Renal pelvis (tissue), 4 donors: ENCODE results near the gene SLC9A9. TPM values are rescaled to one million over a fixed set of nuclear protein-coding genes. Genes with fewer than 3 reads are reported as not detected.

ENCODE experiments used
- DNase-seq: peaks from one replicate; pipeline ENCODE4 v3.0.0-alpha.2; 2013
- polyA plus RNA-seq, 3 donors: library from polyadenylated mRNA; unstranded; fragments of 120-200 nt; gene quantifications; one replicate each; pipeline ENCODE4 v1.2.1, GENCODE V29; 2013; ENCODE audit not compliant: insufficient read length in 3 of 3

Gene SLC9A9
- polyA plus RNA-seq, 3 donors = 4.2 to 5.3 (median 4.9) TPM

DNA sequence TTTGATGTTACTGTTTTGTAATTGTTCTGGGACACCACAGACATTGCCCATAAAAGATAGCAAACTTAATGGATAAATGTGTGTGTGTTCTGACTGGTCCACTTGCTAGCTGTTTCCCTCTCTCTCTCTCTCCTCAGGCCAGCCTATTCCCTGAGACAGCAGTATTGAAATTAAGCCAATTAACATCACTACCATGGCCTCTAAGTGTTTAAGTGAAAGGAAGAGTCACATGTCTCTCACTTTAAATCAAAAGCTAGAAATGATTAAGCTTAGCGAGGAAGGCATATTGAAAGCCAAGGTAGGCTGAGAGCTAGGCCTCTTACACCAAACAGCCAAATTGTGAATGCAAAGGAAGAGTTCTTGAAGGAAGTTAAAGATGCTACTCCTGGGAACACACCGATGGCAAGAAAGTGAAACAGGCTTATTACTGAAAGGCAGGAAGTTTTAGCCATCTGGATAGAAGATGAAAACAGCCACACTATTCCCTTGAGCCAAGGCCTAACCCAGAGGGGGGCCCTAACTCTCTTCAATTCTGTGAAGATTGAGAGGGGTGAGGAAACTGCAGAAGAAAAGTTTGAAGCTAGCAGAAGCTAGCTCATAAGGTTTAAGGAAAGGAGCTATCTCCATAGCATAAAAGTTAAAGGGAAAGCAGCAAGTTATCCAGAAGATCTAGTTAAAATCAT is 433.6 kb downstream of the SLC9A9 start:
- no peak for DNase-seq

DNA sequence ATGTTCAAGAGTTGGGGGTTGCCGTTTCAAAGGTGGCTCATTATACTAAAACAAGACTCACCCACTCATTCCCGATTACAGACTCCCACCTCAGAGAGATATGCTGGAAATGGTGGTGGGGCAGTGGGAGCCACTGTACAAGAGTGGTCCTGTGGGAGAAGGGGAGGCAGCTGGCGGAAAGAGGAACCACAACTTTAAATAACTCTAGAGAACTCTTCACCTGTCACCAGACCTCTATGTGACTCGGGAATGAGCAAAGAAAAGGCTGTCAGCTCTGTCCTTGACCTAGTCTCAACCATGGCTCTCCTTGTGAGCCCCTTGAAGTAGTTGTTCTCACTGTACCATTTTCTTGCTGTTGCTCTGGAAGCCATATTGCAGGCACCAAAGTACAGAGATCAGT is 434.9 kb downstream of the SLC9A9 start:
- no peak for DNase-seq

DNA sequence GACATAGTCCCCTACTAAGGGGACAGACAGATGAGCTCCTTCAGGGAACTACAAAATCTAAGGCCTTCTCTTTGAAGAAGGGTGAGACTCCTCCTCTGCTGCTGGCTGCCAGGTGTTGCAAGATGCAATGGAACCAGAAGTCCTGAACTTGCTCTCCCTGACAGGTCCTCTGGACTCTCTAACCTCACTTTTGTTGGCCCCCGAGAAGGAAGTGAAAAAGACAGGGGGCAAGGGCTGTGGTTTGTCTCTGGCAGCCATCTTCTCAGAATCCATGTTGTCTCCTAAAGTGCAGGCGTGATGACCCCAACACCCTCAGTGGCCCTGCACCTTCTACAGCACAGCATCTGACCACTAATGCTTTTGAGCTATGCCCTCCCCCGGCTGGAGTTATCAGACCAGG is 436.2 kb downstream of the SLC9A9 start:
- no peak for DNase-seq

DNA sequence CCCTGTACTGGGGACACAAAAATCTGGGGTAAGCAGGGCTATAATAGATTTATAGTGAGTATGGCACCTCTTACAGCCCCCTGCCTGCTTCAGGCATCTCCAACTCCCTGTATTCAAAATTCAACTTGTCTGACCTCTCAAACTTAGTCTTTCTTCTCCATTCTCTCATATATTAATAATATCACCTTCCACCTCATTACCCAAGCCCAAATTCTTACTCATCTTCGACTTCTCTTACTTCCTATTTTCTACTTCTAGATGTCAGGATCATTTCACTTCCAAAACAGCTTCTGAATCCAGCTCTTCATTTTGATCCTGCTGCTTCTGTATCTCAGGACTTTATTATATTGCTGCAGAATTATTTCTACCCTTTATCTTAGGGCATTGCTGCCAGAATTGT is 438.0 kb downstream of the SLC9A9 start:
- no peak for DNase-seq

DNA sequence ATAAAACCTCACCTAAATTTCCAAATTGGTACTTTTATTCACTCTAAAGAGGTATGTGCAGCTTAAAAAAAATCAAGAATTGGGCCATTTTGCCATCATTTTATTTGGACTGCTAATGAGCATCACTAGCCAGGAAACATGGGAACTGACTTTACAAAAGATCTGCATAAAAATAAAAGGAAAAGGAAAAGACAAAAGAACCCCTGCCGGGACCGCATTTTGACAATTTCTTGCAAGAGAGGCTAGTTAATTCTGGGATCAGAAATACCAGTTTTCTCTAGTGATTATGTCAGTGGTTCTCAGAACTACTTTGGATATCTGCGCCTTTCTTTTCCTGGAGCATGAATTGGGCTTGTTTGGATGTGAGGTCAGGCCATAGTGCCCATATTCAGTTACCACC is 439.5 kb downstream of the SLC9A9 start:
- no peak for DNase-seq

DNA sequence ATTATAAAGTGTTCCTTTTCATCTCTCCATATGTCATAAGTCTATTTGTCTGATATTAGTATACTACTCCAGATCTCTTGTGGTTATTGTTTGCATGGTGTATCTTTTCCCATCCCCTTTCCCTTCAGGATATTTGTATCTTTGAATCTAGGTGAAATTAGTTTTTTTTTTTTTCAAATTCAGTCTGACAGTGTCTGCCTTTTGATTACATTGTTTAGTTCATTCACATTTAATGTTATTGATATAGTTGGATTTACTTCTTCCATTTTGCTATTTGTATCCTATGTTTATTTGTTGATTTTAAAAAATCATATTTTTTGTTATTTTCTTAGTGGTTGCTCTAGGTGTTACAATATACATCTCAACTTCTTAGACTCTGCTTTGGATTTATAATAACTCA is 445.7 kb downstream of the SLC9A9 start:
- no peak for DNase-seq

DNA sequence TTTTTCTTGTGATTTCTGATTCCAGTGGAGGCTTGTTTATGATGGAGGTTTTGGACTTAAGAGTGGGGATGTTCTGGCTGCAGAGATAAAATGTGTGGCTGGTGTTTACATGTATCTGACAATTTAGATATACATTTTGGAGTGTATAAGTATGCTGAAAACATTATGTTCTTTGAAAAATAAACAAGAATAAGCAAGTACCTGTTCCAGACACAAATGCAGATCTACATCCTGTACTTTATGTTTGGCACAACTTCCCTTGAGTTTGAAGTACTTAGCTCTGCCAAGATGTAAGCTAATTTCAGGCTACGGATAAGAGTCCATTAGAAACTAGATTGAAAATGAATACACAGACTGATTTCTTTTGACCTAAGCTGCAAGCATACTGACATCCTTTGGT is 451.5 kb downstream of the SLC9A9 start:
- no peak for DNase-seq

DNA sequence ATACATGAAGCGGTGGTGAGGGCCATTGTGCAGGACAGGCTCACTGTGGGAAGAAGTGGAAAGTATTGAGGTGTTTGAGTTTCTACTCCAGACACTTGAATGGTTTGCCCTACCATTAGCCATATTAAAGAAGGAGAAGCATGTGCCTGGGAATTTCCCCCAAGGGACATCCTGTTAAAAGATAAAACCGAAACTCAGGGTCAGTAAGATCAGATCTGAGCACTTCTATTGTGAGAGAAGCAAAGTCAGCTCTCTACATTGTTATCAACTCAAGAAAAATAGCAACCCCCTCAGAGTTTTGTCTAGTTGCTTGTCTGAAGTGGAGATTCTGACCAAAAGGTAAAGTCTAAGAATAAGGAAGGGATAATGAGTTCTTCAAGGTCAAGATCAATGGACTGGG is 458.9 kb downstream of the SLC9A9 start:
- DNase-seq = no peak

DNA sequence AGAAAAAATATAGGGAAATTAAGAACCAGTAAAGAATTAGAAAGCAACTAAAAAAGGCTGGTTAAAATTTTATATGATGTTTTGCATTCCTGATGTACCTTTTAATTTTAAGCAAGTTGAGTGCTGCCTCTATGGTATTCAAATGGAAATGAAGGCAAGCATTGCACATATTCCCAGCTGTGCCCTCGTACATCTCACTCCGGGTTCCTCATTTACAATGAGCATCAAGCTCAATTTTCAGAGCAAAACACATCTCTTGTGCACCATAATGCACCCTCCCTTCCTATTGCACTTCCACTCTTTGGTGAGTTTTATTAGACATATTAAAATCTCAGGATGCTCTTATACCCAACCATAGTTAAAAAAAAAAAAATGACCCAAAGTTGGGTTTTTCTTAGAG is 460.8 kb downstream of the SLC9A9 start:
- DNase-seq = no peak

DNA sequence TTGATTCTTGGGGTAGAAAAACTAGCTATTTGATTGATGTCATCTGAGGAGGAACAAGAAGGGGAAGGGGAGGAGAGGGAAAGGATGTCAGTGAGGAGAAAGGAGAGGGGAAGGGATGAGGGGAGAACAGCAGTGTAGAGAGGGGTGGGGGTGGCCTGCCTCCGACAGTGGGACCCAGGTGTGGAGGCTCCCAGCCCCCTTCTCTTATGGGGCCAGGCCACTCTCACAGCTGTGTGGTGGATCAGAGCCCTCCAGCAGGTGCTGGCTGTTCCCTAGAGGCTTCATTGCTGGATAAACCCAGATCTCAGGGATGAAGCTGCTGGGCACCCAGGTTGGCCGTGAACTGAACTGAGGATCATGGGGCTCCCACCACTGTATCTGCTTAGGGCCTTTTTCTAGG is 464.2 kb downstream of the SLC9A9 start:
- DNase-seq = no peak

DNA sequence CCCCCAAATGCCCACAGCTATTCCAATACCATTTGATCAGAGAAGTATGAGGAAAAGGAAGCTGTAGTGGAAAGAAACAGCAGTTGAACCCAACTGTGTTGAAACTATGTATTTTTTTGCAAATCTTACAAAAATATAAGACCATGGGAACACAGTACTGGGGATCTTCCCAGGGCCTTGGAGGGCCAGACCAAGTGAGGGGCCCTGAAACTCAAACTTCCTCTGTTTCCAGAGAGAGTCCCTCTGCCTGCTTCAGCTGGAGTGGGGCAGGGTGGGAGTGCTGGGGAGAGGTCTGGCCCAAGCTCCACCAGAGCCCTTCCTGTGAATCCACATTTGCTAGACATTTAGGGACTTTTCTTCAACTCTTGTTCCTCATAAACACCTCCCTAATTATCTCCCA is 464.8 kb downstream of the SLC9A9 start:
- no peak for DNase-seq

DNA sequence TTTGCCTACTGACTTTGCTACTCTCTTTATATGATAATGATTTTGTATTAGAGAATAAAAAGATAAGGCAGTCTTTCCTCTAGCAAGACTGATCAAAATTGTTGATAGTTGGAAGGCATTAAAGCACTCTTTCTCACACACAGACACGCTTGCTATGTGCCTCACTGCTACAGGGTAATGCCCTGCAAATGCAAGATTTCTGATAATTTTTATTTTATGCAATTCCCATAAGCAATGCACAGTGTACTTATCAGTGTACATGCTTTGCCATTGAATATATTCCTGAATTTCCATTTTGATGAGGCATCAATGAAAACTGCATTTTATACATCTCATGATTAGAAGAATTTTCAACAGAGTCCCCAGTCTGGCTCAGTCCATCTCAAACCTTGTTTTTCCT is 465.5 kb downstream of the SLC9A9 start:
- DNase-seq = no peak

DNA sequence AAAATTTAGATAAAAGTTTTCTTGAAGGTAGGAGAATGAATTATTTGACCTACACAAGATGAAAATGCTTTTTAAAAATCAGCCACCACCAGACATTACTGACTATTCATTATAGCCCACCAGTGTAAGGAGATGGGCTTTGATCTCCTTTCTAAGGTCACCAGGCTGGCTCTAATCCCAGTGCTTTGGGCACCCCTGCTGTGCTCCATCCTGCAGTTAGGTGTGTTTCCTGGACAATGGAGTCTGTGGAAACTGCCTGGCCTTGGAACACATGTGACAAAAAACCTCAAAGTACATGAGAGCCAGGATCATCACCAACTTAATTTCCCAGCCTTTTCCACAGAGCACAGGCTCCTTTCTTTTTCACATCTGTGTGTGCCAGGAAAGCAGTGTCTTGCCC is 467.8 kb downstream of the SLC9A9 start:
- no peak for DNase-seq

DNA sequence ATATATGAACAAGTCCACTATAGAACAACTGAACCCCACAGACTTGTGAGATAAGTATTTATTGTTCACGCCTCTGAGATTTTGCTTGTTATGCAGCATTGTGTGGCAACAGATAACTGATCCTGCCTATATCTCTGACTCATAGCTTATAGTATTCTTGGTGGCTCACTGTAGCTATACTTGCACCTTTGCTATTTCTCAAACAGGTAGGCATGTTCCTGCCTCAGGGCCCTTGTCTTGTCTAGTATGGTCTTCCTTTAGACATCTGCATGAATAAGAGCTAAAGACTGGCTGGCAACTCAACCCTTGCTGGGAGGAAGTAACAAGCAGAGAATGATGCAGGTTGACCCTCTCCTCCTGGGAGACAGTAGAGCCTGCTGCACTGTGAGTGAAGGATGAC is 472.6 kb downstream of the SLC9A9 start:
- DNase-seq = no peak

DNA sequence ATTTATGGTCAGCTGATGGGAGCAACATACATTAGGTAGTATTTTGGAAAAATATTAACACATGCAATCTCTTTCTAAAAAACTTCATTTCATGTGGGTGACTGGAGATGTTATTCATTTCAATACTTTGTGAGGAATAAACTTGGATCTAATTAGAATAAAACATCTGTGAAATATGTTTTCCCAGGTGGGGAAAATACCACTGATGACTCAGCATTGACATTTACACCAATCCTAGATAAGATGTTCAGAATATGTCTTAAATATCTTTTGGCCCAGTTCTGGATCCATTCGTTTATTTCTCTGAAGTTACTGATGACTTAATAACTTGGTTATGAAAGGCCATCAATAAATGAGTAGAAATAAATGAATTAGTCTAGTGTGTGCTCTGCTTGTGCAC is 481.1 kb downstream of the SLC9A9 start:
- DNase-seq = no peak

DNA sequence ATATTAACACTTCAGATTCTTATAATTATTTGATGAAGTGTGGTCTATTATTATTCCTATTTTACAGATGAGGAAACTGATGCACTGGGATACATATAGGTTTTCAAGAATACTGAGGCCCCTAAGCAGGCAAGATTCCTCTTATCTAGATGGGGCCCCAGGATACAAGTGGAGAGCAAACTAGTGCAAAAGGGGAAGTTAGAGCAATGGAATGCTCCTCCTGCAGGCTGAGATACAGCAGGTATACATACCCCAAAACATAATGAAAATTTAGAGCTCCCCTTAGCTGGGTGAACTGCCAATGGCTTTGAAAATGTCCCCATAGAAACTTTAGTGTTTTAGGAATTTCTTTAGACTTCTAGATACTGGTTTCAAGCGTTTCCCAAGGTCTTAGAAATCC is 481.6 kb downstream of the SLC9A9 start:
- no peak for DNase-seq

DNA sequence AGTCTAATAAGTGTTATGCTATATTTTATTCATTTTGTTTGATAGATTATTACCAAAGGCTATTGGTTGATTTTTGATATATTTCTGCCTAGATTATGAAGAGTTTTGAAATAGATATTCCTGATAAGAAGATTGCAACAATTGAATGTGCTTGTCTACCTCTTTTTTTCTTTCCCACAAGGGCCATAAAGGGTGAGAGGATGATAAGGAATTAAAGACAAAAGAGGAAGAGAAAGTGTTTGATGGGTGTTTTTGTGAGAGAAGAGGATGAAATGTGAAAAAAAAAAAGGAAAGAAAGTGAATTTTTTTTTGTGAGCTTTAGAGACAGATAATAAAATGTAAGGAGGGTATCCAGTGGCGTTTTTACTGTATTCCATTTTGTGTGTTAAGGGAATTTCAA is 484.3 kb downstream of the SLC9A9 start:
- DNase-seq = no peak

DNA sequence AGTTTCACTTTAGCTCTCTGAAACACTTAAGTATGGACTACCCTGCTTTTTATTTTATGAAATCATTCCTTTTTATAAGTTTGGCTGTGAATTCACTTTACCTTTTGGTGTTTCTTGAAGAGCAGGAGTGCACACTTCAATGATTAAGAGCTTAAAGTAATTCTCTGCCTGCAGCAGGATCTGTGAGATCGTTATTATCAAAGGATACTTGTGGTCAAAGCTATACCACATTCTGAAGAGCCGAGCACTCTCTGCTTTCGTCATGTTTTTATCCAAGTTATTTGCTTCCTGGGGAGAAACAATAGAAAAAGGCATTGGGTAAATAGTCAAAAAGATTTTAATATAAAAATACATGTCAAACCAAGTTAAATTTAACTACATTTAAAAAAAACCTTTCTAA is 485.0 kb downstream of the SLC9A9 start:
- no peak for DNase-seq

DNA sequence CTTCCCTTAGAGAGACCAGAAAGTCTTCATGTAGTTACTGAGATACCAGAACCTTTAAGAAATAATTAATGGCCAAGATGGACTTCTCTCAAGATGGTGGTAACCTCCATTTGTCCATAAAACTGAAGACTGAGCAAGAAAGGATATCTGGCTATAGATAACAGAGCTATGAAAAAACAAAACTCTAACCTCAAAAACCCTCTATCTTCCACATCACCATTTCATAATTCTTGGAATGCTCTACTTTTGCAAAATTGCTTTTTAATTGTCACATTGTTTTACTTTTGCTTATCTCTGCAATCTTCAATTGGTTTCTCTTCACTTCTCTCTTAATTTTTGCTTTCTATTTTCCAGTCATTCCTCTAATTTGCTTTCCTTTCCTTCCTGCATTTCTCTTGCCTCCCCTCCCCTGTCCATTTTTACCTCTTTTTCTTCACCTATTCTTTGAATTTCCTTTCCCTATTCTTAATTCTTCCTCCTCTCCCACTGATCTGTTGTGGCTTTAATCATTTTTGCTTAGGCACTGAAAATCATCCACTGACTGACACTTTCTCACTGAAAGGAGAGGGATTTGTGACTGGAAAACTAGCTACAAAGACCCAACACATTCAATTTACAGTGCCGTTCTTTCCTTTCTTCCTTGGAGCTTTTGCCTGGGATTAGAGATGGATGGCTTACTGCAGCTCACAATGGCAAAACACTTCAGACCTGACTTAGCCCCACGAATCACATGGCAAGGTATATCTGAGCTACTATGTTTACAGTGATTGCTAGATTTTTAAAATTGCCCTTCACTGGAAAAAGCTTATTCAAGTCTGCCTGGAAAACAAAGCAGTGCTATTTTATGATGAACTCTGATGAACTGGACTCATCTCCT is 485.9 kb downstream of the SLC9A9 start:
- no peak for DNase-seq

DNA sequence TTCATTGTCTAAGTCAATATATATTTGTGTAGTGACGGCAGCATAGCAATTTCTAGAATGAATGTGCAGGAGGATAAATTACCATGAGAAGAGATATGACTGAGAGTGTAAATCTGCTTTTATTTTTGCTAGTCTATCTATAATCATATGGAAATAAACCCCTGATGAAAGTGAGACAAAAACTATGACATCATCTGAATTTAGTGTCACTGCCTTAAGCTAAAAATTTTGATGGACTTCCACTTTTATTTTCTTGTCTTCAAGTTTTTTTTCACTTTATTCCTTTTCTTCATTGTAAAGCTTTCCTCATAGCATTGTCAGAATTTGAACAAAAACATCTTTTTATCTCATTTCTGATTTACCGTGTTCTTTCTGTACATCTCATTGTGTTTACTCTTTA is 486.7 kb downstream of the SLC9A9 start:
- no peak for DNase-seq

DNA sequence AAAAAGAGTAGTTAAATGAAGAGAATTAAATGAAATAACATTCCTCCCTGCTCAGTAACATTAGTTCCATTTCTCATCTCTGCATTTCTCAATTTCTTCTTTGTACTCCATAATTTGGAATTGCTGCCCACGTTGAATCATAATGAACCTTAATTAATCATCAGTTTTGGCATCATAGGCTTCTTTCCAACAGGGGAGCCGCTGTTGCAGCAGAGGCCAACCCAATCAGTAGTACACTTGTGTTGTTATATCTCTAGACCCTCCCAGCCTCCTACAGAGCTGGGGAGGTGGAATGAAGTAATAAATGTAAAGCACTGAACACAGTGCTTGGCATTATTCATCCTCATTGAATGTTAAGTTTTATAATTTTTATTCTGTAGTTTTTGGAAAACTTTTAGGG is 488.0 kb downstream of the SLC9A9 start:
- no peak for DNase-seq

DNA sequence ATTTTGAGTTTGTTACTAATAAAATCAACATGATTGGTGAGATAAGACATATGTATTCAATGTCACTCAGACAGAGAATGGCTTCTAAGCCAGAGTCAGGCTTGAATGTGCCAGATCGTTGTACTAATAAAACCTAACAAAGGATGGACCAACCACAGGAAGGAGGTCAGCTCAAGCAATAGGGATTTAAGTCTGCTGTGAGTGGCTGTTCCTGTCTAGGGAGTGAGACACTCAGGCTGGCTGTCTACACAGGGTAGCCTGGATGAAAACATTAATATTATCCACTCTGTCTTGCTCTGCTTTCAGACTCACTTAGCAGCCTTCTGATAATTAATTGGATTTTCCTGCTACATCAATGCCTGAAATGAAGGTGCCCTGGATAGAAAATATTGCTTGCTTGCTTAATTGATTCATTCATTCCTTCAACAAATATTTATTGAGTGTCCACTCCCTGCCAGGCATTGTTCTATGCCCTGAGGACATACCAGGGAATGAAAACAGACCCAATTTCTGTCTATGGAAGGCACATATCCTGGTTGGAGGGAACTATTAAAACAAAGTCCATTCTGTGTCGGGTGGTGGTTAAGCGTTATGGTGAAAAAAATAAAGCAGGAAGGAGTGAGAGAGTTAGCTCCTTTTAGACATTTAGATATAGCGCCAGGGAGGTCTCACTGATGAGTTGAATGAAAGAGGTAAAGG is 489.3 kb downstream of the SLC9A9 start:
- no peak for DNase-seq

DNA sequence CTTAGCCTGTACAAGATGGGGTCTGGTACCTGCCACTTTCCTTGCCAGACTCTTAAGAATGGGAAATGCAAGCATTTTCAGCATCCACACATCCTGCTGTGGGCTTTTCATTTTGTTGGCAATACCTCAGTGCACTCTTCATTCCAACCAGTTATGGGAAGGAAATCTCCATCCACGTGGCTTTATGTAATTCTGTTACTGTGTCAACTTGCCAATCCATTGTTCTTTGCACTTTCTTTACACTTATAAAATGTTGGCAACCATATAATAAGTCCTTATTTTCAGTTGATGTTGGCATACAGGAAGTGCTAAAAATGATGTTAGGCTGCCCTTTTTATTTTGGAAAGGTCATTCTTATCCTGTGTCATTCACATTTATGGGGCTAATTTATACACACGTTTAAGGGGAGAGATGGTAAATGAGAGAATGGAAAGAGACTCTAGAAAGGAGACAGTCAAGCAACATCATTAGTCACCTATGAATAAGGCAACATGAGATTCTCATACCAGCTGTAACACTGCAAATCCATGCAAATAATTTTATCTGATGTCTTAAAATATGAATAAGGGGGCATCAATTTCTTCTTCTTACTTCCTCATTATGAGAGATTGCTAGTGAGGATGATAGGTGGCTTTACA is 490.0 kb downstream of the SLC9A9 start:
- no peak for DNase-seq
